ENCODE results near the gene THBS2. TPM values are rescaled to one million over a fixed set of nuclear protein-coding genes. Genes with fewer than 3 reads are reported as not detected.
"Not testable (repeated sequence)": the region's sequence is repeated elsewhere in the genome, so short reads cannot be mapped to it uniquely, and the experiment has no call there.

The THBS2 gene
- 90.8 and 93.5 TPM in 2 replicates for total RNA-seq (2014; rRNA removed; shearing (Covaris generic))

DNA sequence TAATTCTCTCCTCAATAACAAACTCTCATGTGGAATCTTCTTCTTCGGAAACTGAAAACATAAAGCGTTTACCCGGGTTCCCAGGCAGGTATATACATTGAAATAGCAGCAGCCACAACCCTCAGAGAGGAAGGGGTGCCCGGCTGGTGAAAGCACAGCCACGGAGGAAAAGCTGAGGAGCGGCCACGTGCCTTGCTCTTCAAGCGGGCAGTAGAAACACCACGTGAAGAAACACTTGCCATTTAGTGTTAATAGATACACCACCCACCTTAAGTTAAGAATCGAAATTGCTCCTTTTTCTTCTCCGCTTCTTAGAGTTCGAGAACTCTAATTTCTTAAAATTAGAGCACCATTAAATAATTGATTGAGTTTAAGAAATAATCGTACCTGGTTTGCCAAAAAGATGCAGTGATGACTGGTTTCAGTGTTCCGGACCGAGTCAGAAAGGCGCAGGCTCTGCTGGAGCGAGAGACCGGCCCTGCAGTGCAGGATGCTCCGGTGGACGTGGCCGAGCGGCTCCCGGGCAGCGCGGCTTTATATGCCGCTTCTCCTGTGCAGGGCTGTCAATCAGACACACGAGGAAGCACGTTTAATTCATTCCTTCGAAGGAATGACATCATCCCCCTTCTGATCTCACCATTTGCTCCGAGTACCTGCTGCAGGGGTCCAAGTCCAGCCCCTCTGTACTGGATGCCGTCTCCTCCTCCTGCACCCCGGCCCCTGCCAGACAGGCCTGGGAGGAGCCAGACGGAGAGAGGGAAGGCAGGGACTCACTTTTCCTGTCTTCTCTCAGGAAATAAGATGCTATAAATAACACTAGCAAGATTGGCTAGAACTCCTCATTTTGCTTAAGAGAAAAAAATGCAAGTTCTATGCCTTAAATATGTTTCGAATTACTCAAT, at the start of gene THBS2:
Gene THBS2 (minus strand): TSS at position 510 of the 902 bp plus-strand sequence. CDS start 3,062 bp downstream, outside the sequence.
- peak; percentile 85 for DNase-seq (ENCODE audit: low read depth)

DNA sequence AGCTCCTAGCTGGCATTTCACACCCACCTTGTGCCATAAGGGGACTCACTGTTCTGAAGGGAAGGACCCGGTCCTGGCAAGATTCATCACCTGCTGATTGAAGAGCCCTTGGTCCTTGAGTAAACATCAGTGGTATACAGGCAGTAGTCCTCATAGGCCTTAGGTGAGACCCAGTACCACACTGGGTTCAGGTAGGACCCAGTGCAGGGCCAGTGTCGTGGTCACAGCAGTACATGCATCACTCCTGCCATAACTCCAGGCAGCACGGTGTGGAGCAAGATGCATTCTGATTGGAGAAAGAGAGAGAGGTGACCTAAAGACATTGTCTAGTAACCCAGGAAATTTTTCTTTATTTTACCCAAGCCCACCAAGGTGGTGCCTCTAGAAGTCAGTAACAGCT, 49.1 kb upstream of the THBS2 start:
- DNase-seq (ENCODE audit: low read depth) = no peak

DNA sequence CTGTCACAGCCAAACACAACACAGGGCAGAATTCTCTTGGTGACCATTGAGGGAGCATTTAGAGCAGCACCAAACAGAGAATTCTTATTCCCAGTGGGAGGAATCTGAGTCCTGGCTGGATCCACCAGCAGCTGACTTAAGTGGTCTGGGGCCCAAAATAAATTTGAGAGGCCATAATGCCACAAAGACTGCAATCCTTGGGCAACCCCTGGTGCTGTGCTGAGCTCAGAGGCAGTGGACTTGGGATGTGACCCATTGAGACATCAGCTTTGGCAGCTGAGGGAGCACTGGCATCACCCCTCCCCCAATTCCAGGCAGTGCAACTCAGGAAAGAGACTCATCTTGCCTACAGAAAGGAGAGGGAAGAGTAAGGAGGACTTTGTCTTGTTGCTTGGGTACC, 48.6 kb upstream of the THBS2 start:
- DNase-seq (ENCODE audit: low read depth) = no peak

GRCh38 chr6:169300916-169301315, 47.3 kb upstream of the THBS2 start:
- no peak for DNase-seq (ENCODE audit: low read depth)

- DNase-seq (ENCODE audit: low read depth) = not testable (repeated sequence)
These were observed 45.0 kb upstream of the THBS2 start for GRCh38 chr6:169298626-169299025.

GRCh38 chr6:169296622-169297021, 43.0 kb upstream of the THBS2 start:
- DNase-seq (ENCODE audit: low read depth) = no peak

- no peak for DNase-seq (ENCODE audit: low read depth)
These were observed 42.5 kb upstream of the THBS2 start for GRCh38 chr6:169296170-169296569.

GRCh38 chr6:169293196-169293595, 39.5 kb upstream of the THBS2 start:
- no peak for DNase-seq (ENCODE audit: low read depth)

- DNase-seq (ENCODE audit: low read depth) = peak; percentile 93
These were observed 38.9 kb upstream of the THBS2 start for GRCh38 chr6:169292338-169293124.

GRCh38 chr6:169291646-169292337, 38.1 kb upstream of the THBS2 start:
- no peak for DNase-seq (ENCODE audit: low read depth)

GRCh38 chr6:169291148-169291547, 37.5 kb upstream of the THBS2 start:
- DNase-seq (ENCODE audit: low read depth) = no peak

DNA sequence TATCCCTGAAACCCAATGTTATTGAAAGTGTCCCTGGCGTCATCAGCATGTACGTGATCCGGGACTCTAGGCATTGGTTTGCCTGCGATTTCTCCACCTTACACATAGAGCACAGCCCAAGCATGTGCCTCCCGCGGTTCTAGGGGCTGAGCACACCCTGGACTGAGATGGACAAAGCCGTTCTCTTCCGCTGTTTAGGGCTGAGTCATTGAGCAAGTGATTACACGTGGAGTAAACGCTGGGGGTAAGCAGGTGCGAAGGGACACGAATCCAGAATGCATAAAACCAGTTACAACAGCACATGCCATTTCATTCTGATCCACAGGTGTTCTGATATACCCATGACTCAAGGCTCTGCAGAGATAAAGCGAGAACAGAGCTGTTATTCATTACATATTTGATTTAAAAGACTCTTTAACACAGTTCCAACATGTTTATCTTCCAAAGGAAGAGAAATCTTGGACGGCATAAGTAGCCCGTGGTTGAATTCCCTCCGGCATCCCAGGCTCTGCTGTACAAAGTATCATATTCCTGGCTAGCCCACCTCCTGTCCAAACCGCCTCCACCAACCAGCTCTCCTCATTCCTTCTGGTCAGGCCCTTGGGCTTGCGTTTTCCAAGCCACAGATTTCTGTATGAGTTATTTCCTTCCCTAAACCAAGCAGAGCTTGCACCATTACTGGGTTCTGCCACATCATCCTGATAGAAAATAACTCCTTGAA, 36.1 kb upstream of the THBS2 start:
- DNase-seq (ENCODE audit: low read depth) = peak; percentile 92

DNA sequence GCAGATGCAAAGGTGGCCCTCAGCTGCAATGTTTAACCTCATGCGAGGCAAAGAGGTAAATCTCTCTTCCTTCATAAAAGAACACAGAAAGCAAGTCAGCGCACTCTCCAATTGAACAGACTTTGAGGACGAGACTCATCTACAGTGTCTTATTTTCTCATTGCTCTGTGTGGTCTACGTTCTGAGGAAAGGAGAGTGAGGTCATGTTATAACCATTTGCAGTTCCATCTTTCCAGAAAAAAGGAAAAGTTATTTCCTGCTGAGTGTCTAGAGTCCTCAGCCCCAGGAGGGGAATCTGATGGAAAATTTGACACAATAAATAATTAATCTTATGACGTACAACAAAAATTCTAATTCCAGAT, 35.6 kb upstream of the THBS2 start:
- DNase-seq (ENCODE audit: low read depth) = no peak

- peak; percentile 46 for DNase-seq (ENCODE audit: low read depth)
These were observed 34.9 kb upstream of the THBS2 start for GRCh38 chr6:169288591-169288990.

GRCh38 chr6:169287675-169288074, 34.0 kb upstream of the THBS2 start:
- no peak for DNase-seq (ENCODE audit: low read depth)

DNA sequence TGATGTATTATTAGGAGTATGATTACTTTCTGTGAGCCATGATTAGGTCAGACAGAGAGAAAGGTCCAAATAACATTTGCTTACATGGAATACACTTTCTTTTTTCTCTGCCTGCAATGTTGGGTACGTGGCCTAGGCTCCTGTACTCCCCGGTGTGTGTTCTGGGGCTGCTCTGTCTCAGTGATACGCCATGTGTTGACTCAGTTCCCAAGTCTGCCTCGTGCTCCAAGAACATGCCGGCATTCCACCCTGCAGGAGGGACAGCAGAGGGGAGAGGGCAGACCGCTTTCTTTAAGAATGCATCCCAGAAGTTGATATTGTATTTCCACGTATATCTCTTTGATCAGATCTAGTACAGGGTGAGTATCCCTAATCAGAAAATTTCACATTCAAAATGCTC, 33.3 kb upstream of the THBS2 start:
- DNase-seq (ENCODE audit: low read depth) = no peak

DNA sequence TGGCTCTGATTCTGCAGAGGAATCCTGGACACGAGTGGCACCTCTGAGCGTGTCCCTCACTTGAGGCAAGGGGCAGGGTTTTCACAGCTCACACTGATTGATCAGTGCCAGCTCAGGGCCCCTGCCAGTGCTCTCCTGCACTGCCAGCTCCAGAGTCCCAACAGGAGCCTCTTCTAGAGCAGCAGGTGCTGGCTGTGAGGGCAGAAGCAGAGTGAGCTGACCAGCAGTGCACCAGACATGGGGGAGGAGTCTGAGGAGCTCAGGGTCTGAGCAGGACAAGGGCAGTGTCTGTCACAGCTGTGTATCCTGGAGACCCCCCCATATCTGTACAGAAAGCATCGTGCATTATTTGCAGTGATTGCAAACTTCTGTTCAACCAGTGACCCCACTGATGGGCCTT, 31.5 kb upstream of the THBS2 start:
- DNase-seq (ENCODE audit: low read depth) = no peak

DNA sequence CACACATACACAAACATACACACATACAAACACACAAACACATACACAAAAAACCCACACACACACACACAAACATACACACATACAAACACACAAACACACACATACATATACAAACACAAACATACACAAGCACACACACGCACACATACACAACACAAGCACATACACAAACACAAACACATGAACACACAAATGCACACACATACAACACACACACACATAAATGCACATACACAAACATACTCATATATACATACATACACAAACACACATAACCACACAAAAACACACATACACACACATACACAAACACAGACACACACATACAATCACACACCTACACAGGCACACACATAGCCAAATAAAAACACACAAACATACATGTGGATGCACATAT, 30.3 kb upstream of the THBS2 start:
- DNase-seq (ENCODE audit: low read depth) = no peak

DNA sequence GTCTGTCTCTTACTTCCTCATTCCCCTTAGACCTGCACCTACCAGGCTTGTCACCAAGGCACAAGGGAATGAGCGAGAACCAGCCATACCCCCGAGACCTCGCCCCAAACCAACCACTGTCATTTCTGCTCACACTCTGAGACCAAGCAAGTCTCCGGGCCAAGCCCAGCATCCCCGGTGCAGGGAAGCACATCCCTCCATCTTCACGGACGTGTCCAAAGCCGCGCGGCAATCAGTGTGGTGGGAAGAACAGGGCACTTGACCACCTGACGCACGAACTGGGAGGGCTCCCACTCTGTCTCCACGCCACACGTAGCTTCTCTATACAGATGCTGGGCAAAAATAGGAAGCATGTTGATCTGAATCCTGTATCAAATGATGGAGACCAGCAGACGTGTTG, 28.4 kb upstream of the THBS2 start:
- no peak for DNase-seq (ENCODE audit: low read depth)

GRCh38 chr6:169277619-169278018, 24.0 kb upstream of the THBS2 start:
- DNase-seq (ENCODE audit: low read depth) = no peak

DNA sequence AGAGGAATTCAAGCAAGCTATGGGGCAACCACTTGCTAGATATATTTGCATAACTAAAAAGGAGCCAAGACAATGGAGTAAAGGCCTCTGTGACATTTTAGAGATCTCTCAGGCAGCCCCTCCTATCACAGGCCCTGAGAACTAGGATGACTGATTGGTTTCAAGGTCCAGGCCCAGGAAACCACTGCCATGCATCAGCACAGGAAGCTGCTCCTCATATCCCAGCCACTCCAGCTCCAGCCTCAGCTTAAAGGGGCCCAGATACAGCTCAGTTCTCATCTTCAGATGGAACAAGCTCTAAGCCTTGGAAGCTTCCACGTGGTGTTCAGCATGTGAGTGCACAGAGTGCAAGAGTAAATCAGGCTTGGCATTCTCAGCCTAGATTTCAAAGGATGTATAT, 21.1 kb upstream of the THBS2 start:
- DNase-seq (ENCODE audit: low read depth) = peak; percentile 43

GRCh38 chr6:169273511-169273910, 19.9 kb upstream of the THBS2 start:
- DNase-seq (ENCODE audit: low read depth) = no peak

All from RPMI7951 (cell line).